ENCODE data around the gene PIEZO2.

PIEZO2 gene

DNA sequence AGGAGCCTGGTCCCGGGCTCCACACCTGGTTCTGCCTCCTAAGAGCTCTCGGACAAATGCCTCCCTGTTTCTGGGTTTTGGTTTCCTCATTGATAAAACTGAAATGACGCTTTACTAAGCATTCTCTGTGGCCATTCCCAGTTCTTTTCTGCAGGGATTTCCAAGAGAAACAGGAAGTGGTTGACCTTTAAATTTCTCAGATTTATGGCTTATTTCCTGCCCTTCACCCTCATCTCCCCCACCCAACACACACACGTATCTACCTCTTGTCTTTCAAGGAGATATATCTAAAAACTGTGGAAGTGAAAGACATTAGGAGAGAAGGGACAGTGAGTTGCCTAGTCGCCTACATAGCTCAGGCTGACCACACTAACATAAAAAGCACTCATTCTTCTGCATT is 53.0 kb downstream of the PIEZO2 start:
- TF ChIP-seq, protein P1, sequence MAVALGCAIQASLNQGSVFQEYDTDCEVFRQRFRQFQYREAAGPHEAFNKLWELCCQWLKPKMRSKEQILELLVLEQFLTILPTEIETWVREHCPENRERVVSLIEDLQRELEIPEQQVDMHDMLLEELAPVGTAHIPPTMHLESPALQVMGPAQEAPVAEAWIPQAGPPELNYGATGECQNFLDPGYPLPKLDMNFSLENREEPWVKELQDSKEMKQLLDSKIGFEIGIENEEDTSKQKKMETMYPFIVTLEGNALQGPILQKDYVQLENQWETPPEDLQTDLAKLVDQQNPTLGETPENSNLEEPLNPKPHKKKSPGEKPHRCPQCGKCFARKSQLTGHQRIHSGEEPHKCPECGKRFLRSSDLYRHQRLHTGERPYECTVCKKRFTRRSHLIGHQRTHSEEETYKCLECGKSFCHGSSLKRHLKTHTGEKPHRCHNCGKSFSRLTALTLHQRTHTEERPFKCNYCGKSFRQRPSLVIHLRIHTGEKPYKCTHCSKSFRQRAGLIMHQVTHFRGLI (tag by site-specific recombination; IDR thresholded peaks at IDR 0.05): no peak
- TF ChIP-seq ZNF19 (tag by site-specific recombination; IDR thresholded peaks at IDR 0.05; ENCODE audit: low read depth): no peak
- TF ChIP-seq ZNF654 (tag by site-specific recombination; IDR thresholded peaks at IDR 0.05; ENCODE audit: low read depth): no peak
- TF ChIP-seq ZNF660 (tag by site-specific recombination; IDR thresholded peaks at IDR 0.05): no peak
- TF ChIP-seq ZNF341 (tag by site-specific recombination; IDR thresholded peaks at IDR 0.05; ENCODE audit: low read depth): no peak
- TF ChIP-seq ZNF404 (tag by site-specific recombination; IDR thresholded peaks at IDR 0.05): no peak
- no peak for TF ChIP-seq ZNF266 (tag by site-specific recombination; IDR thresholded peaks at IDR 0.05; ENCODE audit: low read depth)
- TF ChIP-seq ZFHX2 (tag by site-specific recombination; conservative IDR thresholded peaks at IDR 0.05): no peak
- TF ChIP-seq ZNF350 (tag by site-specific recombination; IDR thresholded peaks at IDR 0.05): no peak
- no peak for TF ChIP-seq REPIN1 (tag by site-specific recombination; IDR thresholded peaks at IDR 0.05; ENCODE audit: low read depth)
- no peak for TF ChIP-seq SALL2 (tag by site-specific recombination; IDR thresholded peaks at IDR 0.05; ENCODE audit: borderline replicate concordance)
- peaks cover 2% of the 10 kb centered on the region; the same call in 1 of the 2 replicates for H3K4me1 ChIP-seq (ENCODE audit: control insufficient read depth, insufficient read depth, low read length)
- POLR2A ChIA-PET: no interaction called here

DNA sequence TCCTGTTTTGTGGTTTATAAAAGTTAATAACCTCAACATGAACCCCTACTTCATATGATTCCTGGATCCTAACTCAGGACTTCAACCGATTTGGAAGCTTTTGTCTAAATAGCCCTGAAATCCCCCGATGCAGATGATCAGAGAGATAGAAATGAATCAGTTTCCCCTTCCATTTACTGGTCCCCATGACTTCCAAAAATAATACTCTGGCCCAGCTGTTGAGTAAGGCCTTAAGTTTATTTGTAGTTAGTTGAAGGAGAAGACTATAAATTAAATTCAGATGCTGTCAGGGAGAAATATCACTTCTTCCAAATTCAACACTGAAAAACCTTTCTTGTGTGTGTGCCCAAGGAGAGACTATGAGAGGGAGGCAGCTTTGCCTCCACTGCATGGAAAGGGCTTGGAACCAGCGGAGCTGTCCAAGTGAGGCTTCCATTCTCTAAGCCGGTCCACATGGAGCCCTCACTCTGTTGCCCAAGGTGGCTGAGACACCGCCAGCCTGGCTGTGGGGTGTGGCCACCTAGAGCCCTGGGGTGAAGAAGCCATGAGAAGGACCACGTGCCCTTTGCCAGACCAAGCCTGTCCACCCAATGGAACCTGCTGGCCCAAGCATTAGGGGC is 53.6 kb downstream of the PIEZO2 start:
- peaks cover 2% of the 10 kb centered on the region; the same call in 1 of the 2 replicates for H3K4me1 ChIP-seq (ENCODE audit: control insufficient read depth, insufficient read depth, low read length)
- no peaks in the 10 kb centered on the region for H3K9me3 ChIP-seq (ENCODE audit: control insufficient read depth, insufficient read depth, low read depth, low read length)
- no peaks in the 10 kb centered on the region for H3K36me3 ChIP-seq (ENCODE audit: control insufficient read depth in 2 of 2, insufficient read depth in 1 of 2, low read length in 2 of 2)
- ChIA-PET CTCF (interaction anchor here (1.2 kb wide), 1 partner anchor 56 kb away, joined by 7 read pairs; no protein-coding TSS in a partner anchor), POLR2A (no interaction called here)
- no peak overlapping the region for H3K4me3 ChIP-seq (ENCODE audit: low read depth, low read length)
- TF ChIP-seq, protein P2, sequence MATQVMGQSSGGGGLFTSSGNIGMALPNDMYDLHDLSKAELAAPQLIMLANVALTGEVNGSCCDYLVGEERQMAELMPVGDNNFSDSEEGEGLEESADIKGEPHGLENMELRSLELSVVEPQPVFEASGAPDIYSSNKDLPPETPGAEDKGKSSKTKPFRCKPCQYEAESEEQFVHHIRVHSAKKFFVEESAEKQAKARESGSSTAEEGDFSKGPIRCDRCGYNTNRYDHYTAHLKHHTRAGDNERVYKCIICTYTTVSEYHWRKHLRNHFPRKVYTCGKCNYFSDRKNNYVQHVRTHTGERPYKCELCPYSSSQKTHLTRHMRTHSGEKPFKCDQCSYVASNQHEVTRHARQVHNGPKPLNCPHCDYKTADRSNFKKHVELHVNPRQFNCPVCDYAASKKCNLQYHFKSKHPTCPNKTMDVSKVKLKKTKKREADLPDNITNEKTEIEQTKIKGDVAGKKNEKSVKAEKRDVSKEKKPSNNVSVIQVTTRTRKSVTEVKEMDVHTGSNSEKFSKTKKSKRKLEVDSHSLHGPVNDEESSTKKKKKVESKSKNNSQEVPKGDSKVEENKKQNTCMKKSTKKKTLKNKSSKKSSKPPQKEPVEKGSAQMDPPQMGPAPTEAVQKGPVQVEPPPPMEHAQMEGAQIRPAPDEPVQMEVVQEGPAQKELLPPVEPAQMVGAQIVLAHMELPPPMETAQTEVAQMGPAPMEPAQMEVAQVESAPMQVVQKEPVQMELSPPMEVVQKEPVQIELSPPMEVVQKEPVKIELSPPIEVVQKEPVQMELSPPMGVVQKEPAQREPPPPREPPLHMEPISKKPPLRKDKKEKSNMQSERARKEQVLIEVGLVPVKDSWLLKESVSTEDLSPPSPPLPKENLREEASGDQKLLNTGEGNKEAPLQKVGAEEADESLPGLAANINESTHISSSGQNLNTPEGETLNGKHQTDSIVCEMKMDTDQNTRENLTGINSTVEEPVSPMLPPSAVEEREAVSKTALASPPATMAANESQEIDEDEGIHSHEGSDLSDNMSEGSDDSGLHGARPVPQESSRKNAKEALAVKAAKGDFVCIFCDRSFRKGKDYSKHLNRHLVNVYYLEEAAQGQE (tag by site-specific recombination; IDR thresholded peaks at IDR 0.05): 0 out of 2 replicates have a peak, but pooled peaks have one; percentile 15
- no peak for TF ChIP-seq ZNF223 (tag by site-specific recombination; IDR thresholded peaks at IDR 0.05)
- H3K27ac ChIP-seq (ENCODE audit: extremely low read depth, low read depth, low read length): no peak overlapping the region

More for the DNA sequence above, 53.0 kb downstream of the PIEZO2 start:
- no peaks in the 10 kb centered on the region for H3K9me3 ChIP-seq (ENCODE audit: control insufficient read depth, insufficient read depth, low read depth, low read length)
- no peak overlapping the region for H3K27ac ChIP-seq (ENCODE audit: extremely low read depth, low read depth, low read length)
- CTCF ChIA-PET: no interaction called here
- H3K4me3 ChIP-seq (ENCODE audit: low read depth, low read length): no peak overlapping the region
- no peaks in the 10 kb centered on the region for H3K36me3 ChIP-seq (ENCODE audit: control insufficient read depth in 2 of 2, insufficient read depth in 1 of 2, low read length in 2 of 2)

DNA sequence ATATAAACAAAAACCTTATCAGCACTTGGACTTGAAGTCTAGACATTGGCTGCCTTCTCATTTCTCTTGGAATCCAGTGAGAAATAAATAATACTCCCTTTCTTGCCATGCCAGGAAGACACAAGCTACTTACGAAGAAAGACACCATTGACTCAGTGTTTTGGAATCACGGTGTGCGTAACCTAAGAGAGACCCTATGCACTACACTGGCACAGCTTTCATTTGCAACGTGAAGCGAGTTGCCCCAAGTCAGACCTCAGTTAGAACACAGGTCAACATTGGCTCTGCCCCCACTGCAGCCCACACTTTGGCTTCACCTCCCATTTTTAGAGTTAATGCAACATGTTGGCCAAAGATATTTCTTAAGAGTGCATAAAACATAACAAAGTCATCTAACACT is 54.2 kb downstream of the PIEZO2 start:
- Histone ChIP-seq H3K9me3 (ENCODE audit: control insufficient read depth, insufficient read depth, low read depth, low read length) (no peaks in the 10 kb centered on the region), H3K27ac (ENCODE audit: extremely low read depth, low read depth, low read length) (no peak overlapping the region), H3K4me1 (ENCODE audit: control insufficient read depth, insufficient read depth, low read length) (peaks cover 3% of the 10 kb centered on the region; the same call in 1 of the 2 replicates), H3K4me3 (ENCODE audit: low read depth, low read length) (no peak overlapping the region), H3K36me3 (ENCODE audit: control insufficient read depth in 2 of 2, insufficient read depth in 1 of 2, low read length in 2 of 2) (no peaks in the 10 kb centered on the region)
- ChIA-PET CTCF (interaction anchor here (0.7 to 1.2 kb wide), 4 partner anchors 20 to 59 kb away, joined by 3 to 7 read pairs (median 3); no protein-coding TSS in a partner anchor), POLR2A (no interaction called here)
- TF ChIP-seq ZNF146 (tag by site-specific recombination; IDR thresholded peaks at IDR 0.05): no peak
- no peak for TF ChIP-seq KLF8 (tag by site-specific recombination; IDR thresholded peaks at IDR 0.05)
- TF ChIP-seq ZNF350 (tag by site-specific recombination; IDR thresholded peaks at IDR 0.05): no peak
- no peak for TF ChIP-seq OVOL3 (tag by site-specific recombination; IDR thresholded peaks at IDR 0.05)
- no peak for TF ChIP-seq YY1 (tag by site-specific recombination; IDR thresholded peaks at IDR 0.05)
- TF ChIP-seq, protein P3, sequence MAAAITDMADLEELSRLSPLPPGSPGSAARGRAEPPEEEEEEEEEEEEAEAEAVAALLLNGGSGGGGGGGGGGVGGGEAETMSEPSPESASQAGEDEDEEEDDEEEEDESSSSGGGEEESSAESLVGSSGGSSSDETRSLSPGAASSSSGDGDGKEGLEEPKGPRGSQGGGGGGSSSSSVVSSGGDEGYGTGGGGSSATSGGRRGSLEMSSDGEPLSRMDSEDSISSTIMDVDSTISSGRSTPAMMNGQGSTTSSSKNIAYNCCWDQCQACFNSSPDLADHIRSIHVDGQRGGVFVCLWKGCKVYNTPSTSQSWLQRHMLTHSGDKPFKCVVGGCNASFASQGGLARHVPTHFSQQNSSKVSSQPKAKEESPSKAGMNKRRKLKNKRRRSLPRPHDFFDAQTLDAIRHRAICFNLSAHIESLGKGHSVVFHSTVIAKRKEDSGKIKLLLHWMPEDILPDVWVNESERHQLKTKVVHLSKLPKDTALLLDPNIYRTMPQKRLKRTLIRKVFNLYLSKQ (tag by site-specific recombination; IDR thresholded peaks at IDR 0.05; ENCODE audit: borderline replicate concordance): no peak
- TF ChIP-seq ZNF10 (tag by site-specific recombination; IDR thresholded peaks at IDR 0.05): no peak
- TF ChIP-seq, protein P4, sequence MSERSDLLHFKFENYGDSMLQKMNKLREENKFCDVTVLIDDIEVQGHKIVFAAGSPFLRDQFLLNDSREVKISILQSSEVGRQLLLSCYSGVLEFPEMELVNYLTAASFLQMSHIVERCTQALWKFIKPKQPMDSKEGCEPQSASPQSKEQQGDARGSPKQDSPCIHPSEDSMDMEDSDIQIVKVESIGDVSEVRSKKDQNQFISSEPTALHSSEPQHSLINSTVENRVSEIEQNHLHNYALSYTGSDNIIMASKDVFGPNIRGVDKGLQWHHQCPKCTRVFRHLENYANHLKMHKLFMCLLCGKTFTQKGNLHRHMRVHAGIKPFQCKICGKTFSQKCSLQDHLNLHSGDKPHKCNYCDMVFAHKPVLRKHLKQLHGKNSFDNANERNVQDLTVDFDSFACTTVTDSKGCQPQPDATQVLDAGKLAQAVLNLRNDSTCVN (tag by site-specific recombination; optimal IDR thresholded peaks at IDR 0.05): no peak
- no peak for TF ChIP-seq ZNF561 (tag by site-specific recombination; IDR thresholded peaks at IDR 0.05; ENCODE audit: borderline replicate concordance)
- no peak for TF ChIP-seq ZNF76 (tag by site-specific recombination; IDR thresholded peaks at IDR 0.05; ENCODE audit: borderline replicate concordance, low read depth)
- no peak for TF ChIP-seq ZNF514 (tag by site-specific recombination; IDR thresholded peaks at IDR 0.05)
- TF ChIP-seq ZNF133 (tag by site-specific recombination; IDR thresholded peaks at IDR 0.05): no peak
- no peak for TF ChIP-seq ZNF571 (tag by site-specific recombination; IDR thresholded peaks at IDR 0.05)
